Ascending aorta (tissue), 2 donors: Measurements from ENCODE around the gene ARF3. TPM values are rescaled to one million over a fixed set of nuclear protein-coding genes. Genes with fewer than 3 reads are reported as not detected.

Source experiments
- DNase-seq, 2 donors: peaks; one replicate each; pipeline ENCODE4 v3.0.0-alpha.2; 2019; ENCODE audit warnings: low spot score in 2 of 2
- H3K27ac ChIP-seq, 2 donors: fragments of 200-600 bp; sonication (generic); one replicate each; pipeline ENCODE4 v1.5.1; 2016 to 2017; ENCODE audit warnings: mild to moderate bottlenecking in 1 of 2
- H3K27me3 ChIP-seq: fragments of 200-600 bp; sonication (generic); one replicate; pipeline ENCODE4 v1.5.1; 2017
- H3K36me3 ChIP-seq, 2 donors: fragments of 200-600 bp; sonication (generic); one replicate each; pipeline ENCODE4 v1.5.1; 2016
- H3K4me1 ChIP-seq, 2 donors: fragments of 200-600 bp; sonication (generic); one replicate each; pipeline ENCODE4 v1.5.1; 2016 to 2017; ENCODE audit warnings: mild to moderate bottlenecking in 1 of 2
- H3K4me3 ChIP-seq, 2 donors: fragments of 200-600 bp; sonication (generic); one replicate each; pipeline ENCODE4 v1.5.1; 2016 to 2017; ENCODE audit warnings: mild to moderate bottlenecking in 1 of 2
- H3K9me3 ChIP-seq, 2 donors: fragments of 200-600 bp; sonication (generic); one replicate each; pipeline ENCODE4 v1.5.1; 2016
- CTCF ChIP-seq, 3 experiments: fragments of 200-600 bp in 2 of 3; fragments of 450-650 bp in 1 of 3; sonication (generic) in 2 of 3; IDR thresholded peaks; one replicate each; pipeline ENCODE4 v1.5.1; 2016 to 2019; ENCODE audit warnings: antibody characterized with exemption in 3 of 3, mild to moderate bottlenecking in 1 of 3, moderate library complexity in 1 of 3
- intact Hi-C: fragments of 100-400 bp; cut with DNase I; formaldehyde crosslinking; loops from one replicate; pipeline ENCODE4 v1.15.1; 2023
- total RNA-seq: library from RNA; depleted of rRNA; stranded (reverse); fragments of >200 nt; gene quantifications from one replicate; pipeline ENCODE4 v1.1.0, GENCODE V29; 2016

Gene ARF3
- total RNA-seq, 1 donor from 2014 or later: 68.4 TPM

- Histone ChIP-seq H3K27ac (no peak overlapping the region), H3K27me3 (no peaks in the 10 kb centered on the region), H3K36me3 (no peaks in the 10 kb centered on the region), H3K4me3 (peak overlapping the region in 1 of 2 donors; percentile 52), H3K9me3 (no peaks in the 10 kb centered on the region), H3K4me1 (peaks cover 0 to 6% of the 10 kb centered on the region in 2 donors)
- TF ChIP-seq CTCF (IDR thresholded peaks at IDR 0.05): no peak
- no peak for DNase-seq
- intact Hi-C loops: no loop called here
Observed at GRCh38 chr12:48903363-48903981, 53.8 kb downstream of the ARF3 start.

DNA sequence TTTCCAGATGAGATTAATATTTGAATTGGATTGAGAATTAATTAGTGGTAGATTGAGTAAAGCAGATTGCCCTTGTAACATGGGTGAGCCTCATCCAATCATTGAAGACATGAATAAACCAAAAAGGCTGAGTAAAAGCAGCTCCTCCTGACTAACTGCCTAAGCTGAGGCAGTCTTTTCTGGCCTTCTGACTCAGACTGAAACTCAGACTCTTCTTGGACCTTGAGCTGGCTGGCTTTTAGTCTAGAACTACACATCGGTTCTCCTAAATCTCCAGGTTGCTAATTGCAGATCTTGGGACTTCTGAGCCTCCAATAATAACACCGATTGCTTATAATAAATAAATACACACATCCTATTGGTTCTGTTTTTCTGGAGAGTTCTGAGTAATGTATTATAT, 56.0 kb downstream of the ARF3 start:
- no peak for TF ChIP-seq CTCF (IDR thresholded peaks at IDR 0.05)
- intact Hi-C loops: no loop called here
- Histone ChIP-seq H3K4me1 (peaks cover 0 to 6% of the 10 kb centered on the region in 2 donors), H3K27me3 (no peaks in the 10 kb centered on the region), H3K4me3 (no peak overlapping the region), H3K9me3 (no peaks in the 10 kb centered on the region), H3K36me3 (no peaks in the 10 kb centered on the region), H3K27ac (no peak overlapping the region)
- no peak for DNase-seq

DNA sequence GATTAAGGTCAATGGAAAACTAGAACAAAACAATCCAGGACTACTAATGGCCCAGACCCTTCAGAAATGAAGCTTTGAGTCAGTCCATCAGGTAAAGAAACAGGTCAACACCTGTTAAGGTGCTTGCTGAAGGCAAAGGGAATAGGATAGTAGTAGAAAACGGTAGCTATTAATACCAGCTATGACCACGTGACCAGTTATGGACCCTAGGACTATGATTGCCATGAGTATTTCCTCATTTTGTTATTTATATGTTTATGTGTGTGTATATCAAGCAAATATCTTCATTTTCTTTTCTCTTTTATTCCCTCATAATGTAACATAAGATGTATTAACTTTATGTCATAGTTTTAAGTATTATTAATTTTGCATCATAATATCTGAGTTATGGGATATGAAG, 57.6 kb downstream of the ARF3 start:
- intact Hi-C loops: no loop called here
- H3K27me3 ChIP-seq: no peaks in the 10 kb centered on the region
- TF ChIP-seq CTCF (IDR thresholded peaks at IDR 0.05): no peak
- no peaks in the 10 kb centered on the region for H3K9me3 ChIP-seq
- H3K36me3 ChIP-seq: no peaks in the 10 kb centered on the region
- no peak overlapping the region for H3K27ac ChIP-seq
- H3K4me3 ChIP-seq: no peak overlapping the region
- no peak for DNase-seq
- H3K4me1 ChIP-seq: peaks cover 0 to 6% of the 10 kb centered on the region in 2 donors

GRCh38 chr12:48894271-48894670, 63.0 kb downstream of the ARF3 start:
- no peak for DNase-seq
- Histone ChIP-seq H3K27ac (no peak overlapping the region), H3K27me3 (no peaks in the 10 kb centered on the region), H3K4me1 (no peaks in the 10 kb centered on the region), H3K4me3 (no peak overlapping the region), H3K9me3 (no peaks in the 10 kb centered on the region), H3K36me3 (no peaks in the 10 kb centered on the region)
- TF ChIP-seq CTCF (IDR thresholded peaks at IDR 0.05): no peak
- intact Hi-C loops: no loop called here

DNA sequence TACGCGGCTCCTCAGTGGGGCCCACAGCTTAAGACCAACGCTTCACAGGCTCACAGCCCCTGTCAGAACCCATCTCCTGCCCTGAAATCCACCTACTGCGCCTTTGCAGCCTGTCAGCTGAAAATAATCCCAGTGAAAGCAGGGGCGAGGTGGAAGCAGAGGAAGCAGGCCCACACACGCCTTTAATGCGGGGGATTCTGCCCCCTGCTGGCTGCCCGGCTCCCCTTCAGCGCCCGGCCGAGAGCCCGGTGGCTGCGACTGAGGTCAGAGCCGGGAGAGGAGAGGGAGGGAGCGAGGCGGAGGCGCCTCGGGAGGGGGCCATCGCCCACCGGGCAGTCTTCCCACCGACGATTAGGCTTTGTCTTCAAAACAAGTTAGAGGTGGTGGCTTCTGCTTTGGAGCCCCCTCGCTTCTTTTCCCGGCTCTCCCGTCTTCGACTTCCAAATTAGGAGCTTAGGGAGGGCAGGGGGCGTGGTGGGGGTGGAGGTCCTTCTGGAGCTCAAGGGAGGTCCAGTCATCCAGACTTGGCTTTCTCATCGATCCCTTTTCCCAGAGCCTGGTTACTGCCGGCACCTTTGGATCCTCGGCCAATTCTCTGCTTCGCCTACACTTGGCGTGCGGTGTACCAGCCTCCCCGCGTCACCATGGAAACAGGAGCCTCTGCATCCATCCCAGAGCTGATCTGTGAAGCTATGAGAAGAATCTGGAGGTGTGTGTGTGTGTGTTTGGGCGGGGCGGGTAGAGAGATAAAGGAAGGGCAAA, 66.4 kb downstream of the ARF3 start:
- DNase-seq: peak; percentile 25 to 88
- Histone ChIP-seq H3K4me3 (peak overlapping the region; percentile 37 to 60), H3K36me3 (no peaks in the 10 kb centered on the region), H3K9me3 (no peaks in the 10 kb centered on the region), H3K27ac (no peak overlapping the region), H3K27me3 (no peaks in the 10 kb centered on the region), H3K4me1 (no peaks in the 10 kb centered on the region)
- intact Hi-C loops: loop anchor here (1.0 kb wide), 1 partner anchor 38 kb away; no protein-coding TSS in a partner anchor
- TF ChIP-seq CTCF (IDR thresholded peaks at IDR 0.05): peak; percentile 92 to 98 (median 93)
